Measurements from ENCODE around the gene SPDYA. TPM values are rescaled to one million over a fixed set of nuclear protein-coding genes. Genes with fewer than 3 reads are reported as not detected.
"Not testable (repeated sequence)": the region's sequence is repeated elsewhere in the genome, so short reads cannot be mapped to it uniquely, and the experiment has no call there.

SPDYA gene
- total RNA-seq, 1 donor from 2014 or later = 1.9 TPM

- Mint-ChIP-seq H3K4me1 (no peaks in the 10 kb centered on the region), H3K27me3 (ENCODE audit: insufficient read depth, low read depth) (peaks cover 2% of the 10 kb centered on the region), H3K27ac (no peak overlapping the region), H3K9me3 (no peaks in the 10 kb centered on the region), H3K4me3 (no peak overlapping the region), H3K36me3 (peaks cover 39% of the 10 kb centered on the region)
- Histone ChIP-seq H3K4me3 (no peak overlapping the region), H2AFZ (replicated peaks) (no peak overlapping the region), H3K4me2 (no peak overlapping the region), H3K27me3 (no peaks in the 10 kb centered on the region), H3K36me3 (peaks cover 30% of the 10 kb centered on the region), H3K9ac (no peak overlapping the region), H3K9me3 (ENCODE audit: low read depth) (no peaks in the 10 kb centered on the region), H4K20me1 (ENCODE audit: low read depth) (peaks cover 62% of the 10 kb centered on the region), H3F3A (ENCODE audit: low read depth) (peaks cover 6% of the 10 kb centered on the region), H3K4me1 (no peaks in the 10 kb centered on the region), H3K79me2 (ENCODE audit: low read depth) (peaks cover 63% of the 10 kb centered on the region), H3K27ac (no peak overlapping the region)
- no peak for TF ChIP-seq CTCF (IDR thresholded peaks at IDR 0.05)
- no peak for TF ChIP-seq EZH2phosphoT487 (IDR thresholded peaks at IDR 0.05)
- TF ChIP-seq EZH2 (IDR thresholded peaks at IDR 0.05) = no peak
- DNase-seq (ENCODE audit: low spot score) = no peak
Observed at GRCh38 chr2:28779001-28779400, 31.6 kb upstream of the SPDYA start.

- no peaks in the 10 kb centered on the region for H3K4me1 Mint-ChIP-seq
- no peak overlapping the region for H3K4me3 Mint-ChIP-seq
- H3K9ac ChIP-seq = no peak overlapping the region
- no peak overlapping the region for H3K4me3 ChIP-seq
- H3F3A ChIP-seq (ENCODE audit: low read depth) = peaks cover 6% of the 10 kb centered on the region
- TF ChIP-seq CTCF (IDR thresholded peaks at IDR 0.05) (no peak), EZH2phosphoT487 (IDR thresholded peaks at IDR 0.05) (no peak), EZH2 (IDR thresholded peaks at IDR 0.05) (no peak)
- no peak overlapping the region for H3K4me2 ChIP-seq
- H3K4me1 ChIP-seq = no peaks in the 10 kb centered on the region
- peaks cover 2% of the 10 kb centered on the region for H3K27me3 Mint-ChIP-seq (ENCODE audit: insufficient read depth, low read depth)
- no peaks in the 10 kb centered on the region for H3K27me3 ChIP-seq
- no peaks in the 10 kb centered on the region for H3K9me3 Mint-ChIP-seq
- H4K20me1 ChIP-seq (ENCODE audit: low read depth) = peaks cover 47% of the 10 kb centered on the region
- no peak overlapping the region for H2AFZ ChIP-seq (replicated peaks)
- H3K27ac Mint-ChIP-seq = no peak overlapping the region
- H3K36me3 Mint-ChIP-seq = peaks cover 41% of the 10 kb centered on the region
- peaks cover 50% of the 10 kb centered on the region for H3K79me2 ChIP-seq (ENCODE audit: low read depth)
- H3K36me3 ChIP-seq = peaks cover 36% of the 10 kb centered on the region
- DNase-seq (ENCODE audit: low spot score) = no peak
- no peaks in the 10 kb centered on the region for H3K9me3 ChIP-seq (ENCODE audit: low read depth)
- no peak overlapping the region for H3K27ac ChIP-seq
Observed at GRCh38 chr2:28780496-28780895, 30.1 kb upstream of the SPDYA start.

- no peaks in the 10 kb centered on the region for H3K4me1 ChIP-seq
- peaks cover 34% of the 10 kb centered on the region for H3K79me2 ChIP-seq (ENCODE audit: low read depth)
- Mint-ChIP-seq H3K27ac (no peak overlapping the region), H3K36me3 (peaks cover 32% of the 10 kb centered on the region), H3K9me3 (no peaks in the 10 kb centered on the region), H3K27me3 (ENCODE audit: insufficient read depth, low read depth) (peaks cover 2% of the 10 kb centered on the region), H3K4me1 (no peaks in the 10 kb centered on the region), H3K4me3 (no peak overlapping the region)
- no peaks in the 10 kb centered on the region for H3K27me3 ChIP-seq
- H4K20me1 ChIP-seq (ENCODE audit: low read depth) = peaks cover 33% of the 10 kb centered on the region
- H3K27ac ChIP-seq = no peak overlapping the region
- H3K9ac ChIP-seq = no peak overlapping the region
- no peak overlapping the region for H3K4me2 ChIP-seq
- H3F3A ChIP-seq (ENCODE audit: low read depth) = peaks cover 6% of the 10 kb centered on the region
- no peak overlapping the region for H2AFZ ChIP-seq (replicated peaks)
- TF ChIP-seq CTCF (IDR thresholded peaks at IDR 0.05) (no peak), EZH2phosphoT487 (IDR thresholded peaks at IDR 0.05) (no peak), EZH2 (IDR thresholded peaks at IDR 0.05) (no peak)
- no peak overlapping the region for H3K4me3 ChIP-seq
- peaks cover 44% of the 10 kb centered on the region for H3K36me3 ChIP-seq
- no peaks in the 10 kb centered on the region for H3K9me3 ChIP-seq (ENCODE audit: low read depth)
- DNase-seq (ENCODE audit: low spot score) = no peak
Observed at GRCh38 chr2:28782423-28782822, 28.2 kb upstream of the SPDYA start.

GRCh38 chr2:28784570-28784969 lies 26.1 kb upstream of the SPDYA start:
- H3K36me3 Mint-ChIP-seq = peaks cover 35% of the 10 kb centered on the region
- not testable (repeated sequence) for H3K9ac ChIP-seq; H3F3A ChIP-seq (ENCODE audit: low read depth); H3K4me1 Mint-ChIP-seq; H3K27me3 Mint-ChIP-seq (ENCODE audit: insufficient read depth, low read depth); DNase-seq (ENCODE audit: low spot score); H2AFZ ChIP-seq (replicated peaks); H3K4me1 ChIP-seq; H3K4me2 ChIP-seq; H3K27ac Mint-ChIP-seq; H3K9me3 ChIP-seq (ENCODE audit: low read depth); H3K27ac ChIP-seq; H3K27me3 ChIP-seq; H3K4me3 ChIP-seq; H3K4me3 Mint-ChIP-seq; H3K9me3 Mint-ChIP-seq
- Histone ChIP-seq H3K79me2 (ENCODE audit: low read depth) (peaks cover 13% of the 10 kb centered on the region), H3K36me3 (peaks cover 53% of the 10 kb centered on the region), H4K20me1 (ENCODE audit: low read depth) (peaks cover 15% of the 10 kb centered on the region)
